ENCODE results near the gene USP17L28.
"Not testable (repeated sequence)": the region's sequence is repeated elsewhere in the genome, so short reads cannot be mapped to it uniquely, and the experiment has no call there.

USP17L28 gene

GRCh38 chr4:9348593-9348992 lies at the start of gene USP17L28:
USP17L28 (plus strand) TSS chr4:9348893; CDS start chr4:9348893, 0 bp downstream.
- not testable (repeated sequence) for DNase-seq (ENCODE audit: insufficient read length, low spot score); FAIRE-seq

GRCh38 chr4:9324191-9324590 lies 24.5 kb upstream of the USP17L28 start:
- FAIRE-seq; DNase-seq (ENCODE audit: insufficient read length, low spot score): not testable (repeated sequence)

- not testable (repeated sequence) for DNase-seq (ENCODE audit: insufficient read length, low spot score); FAIRE-seq
Observed at GRCh38 chr4:9324865-9325264, 23.8 kb upstream of the USP17L28 start, which contains the start of gene USP17L24. USP17L24 (plus strand) TSS chr4:9325165; CDS start chr4:9325165, 0 bp downstream.

- not testable (repeated sequence) for DNase-seq (ENCODE audit: insufficient read length, low spot score); FAIRE-seq
Observed at GRCh38 chr4:9329611-9330010, 19.1 kb upstream of the USP17L28 start, which contains the start of gene USP17L25. USP17L25 (plus strand) TSS chr4:9329911; CDS start chr4:9329911, 0 bp downstream.

- not testable (repeated sequence) for DNase-seq (ENCODE audit: insufficient read length, low spot score); FAIRE-seq
Observed at GRCh38 chr4:9334358-9334757, 14.3 kb upstream of the USP17L28 start, which contains the start of gene USP17L26. USP17L26 (plus strand) TSS chr4:9334658; CDS start chr4:9334658, 0 bp downstream.

GRCh38 chr4:9339103-9339502 lies 9.6 kb upstream of the USP17L28 start, which contains the start of gene USP17L5:
USP17L5 (plus strand) TSS chr4:9339403; CDS start chr4:9339403, 0 bp downstream.
- FAIRE-seq; DNase-seq (ENCODE audit: insufficient read length, low spot score): not testable (repeated sequence)

- DNase-seq (ENCODE audit: insufficient read length, low spot score); FAIRE-seq: not testable (repeated sequence)
Observed at GRCh38 chr4:9343848-9344247, 4.8 kb upstream of the USP17L28 start, which contains the start of gene USP17L27. USP17L27 (plus strand) TSS chr4:9344148; CDS start chr4:9344148, 0 bp downstream.

GRCh38 chr4:9350866-9351265 lies 2.2 kb downstream of the USP17L28 start:
- DNase-seq (ENCODE audit: insufficient read length, low spot score); FAIRE-seq: not testable (repeated sequence)

GRCh38 chr4:9353338-9353737 lies 4.6 kb downstream of the USP17L28 start, which contains the start of gene USP17L29:
USP17L29 (plus strand) TSS chr4:9353638; CDS start chr4:9353638, 0 bp downstream.
- DNase-seq (ENCODE audit: insufficient read length, low spot score) = not testable (repeated sequence)

GRCh38 chr4:9362829-9363228 lies 14.1 kb downstream of the USP17L28 start, which contains the start of gene USP17L30:
USP17L30 (plus strand) TSS chr4:9363129; CDS start chr4:9363129, 0 bp downstream.
- not testable (repeated sequence) for DNase-seq (ENCODE audit: insufficient read length, low spot score); FAIRE-seq

More at GRCh38 chr4:9353338-9353737, 4.6 kb downstream of the USP17L28 start, which contains the start of gene USP17L29:
- FAIRE-seq = not testable (repeated sequence)

- not testable (repeated sequence) for DNase-seq (ENCODE audit: insufficient read length, low spot score); FAIRE-seq
Observed at GRCh38 chr4:9379881-9380280, 31.2 kb downstream of the USP17L28 start.

- not testable (repeated sequence) for DNase-seq (ENCODE audit: insufficient read length, low spot score); FAIRE-seq
Observed at GRCh38 chr4:9381012-9381534, 32.4 kb downstream of the USP17L28 start.

- no peak for DNase-seq (ENCODE audit: insufficient read length, low spot score)
- TF ChIP-seq POLR2A (IDR thresholded peaks at IDR 0.05; ENCODE audit: low read depth, low read length) = no peak
- FAIRE-seq = no peak
Observed at GRCh38 chr4:9384126-9384525, 35.4 kb downstream of the USP17L28 start.

GRCh38 chr4:9389001-9389400 lies 40.3 kb downstream of the USP17L28 start:
- not testable (repeated sequence) for DNase-seq (ENCODE audit: insufficient read length, low spot score); FAIRE-seq

Measured in H54 (cell line).